KOPT-K1 (cell line): Measurements from ENCODE around the gene SMAP1.
A peak's percentile ranks its signal among the peaks of the same experiment; 100 is the strongest.

ENCODE experiments used
- H3K27ac ChIP-seq: fragments of 200-600 bp; sonication (generic); 2 replicates; pipeline ENCODE4 v1.5.1; 2016; ENCODE audit warnings: antibody characterized with exemption, mild to moderate bottlenecking, low read depth, low read length; ENCODE audit not compliant: poor library complexity, severe bottlenecking
- H3K36me3 ChIP-seq: fragments of 200-600 bp; sonication (generic); 2 replicates; pipeline ENCODE4 v1.5.1; 2017; ENCODE audit warnings: antibody characterized with exemption, mild to moderate bottlenecking, low read length, moderate library complexity; ENCODE audit not compliant: insufficient read depth
- H3K9me3 ChIP-seq: fragments of 200-600 bp; sonication (generic); 2 replicates; pipeline ENCODE4 v1.5.1; 2017; ENCODE audit warnings: antibody characterized with exemption, low read length, mild to moderate bottlenecking; ENCODE audit not compliant: insufficient read depth, poor library complexity, severe bottlenecking

SMAP1 gene

GRCh38 chr6:70668499-70668812, 773 bp downstream of the SMAP1 start:
- no peaks in the 10 kb centered on the region for H3K9me3 ChIP-seq
- H3K27ac ChIP-seq = peak overlapping the region; percentile 65
- no peaks in the 10 kb centered on the region for H3K36me3 ChIP-seq

- no peak overlapping the region for H3K27ac ChIP-seq
- no peaks in the 10 kb centered on the region for H3K36me3 ChIP-seq
Observed at GRCh38 chr6:70669133-70669532, 1.4 kb downstream of the SMAP1 start.

DNA sequence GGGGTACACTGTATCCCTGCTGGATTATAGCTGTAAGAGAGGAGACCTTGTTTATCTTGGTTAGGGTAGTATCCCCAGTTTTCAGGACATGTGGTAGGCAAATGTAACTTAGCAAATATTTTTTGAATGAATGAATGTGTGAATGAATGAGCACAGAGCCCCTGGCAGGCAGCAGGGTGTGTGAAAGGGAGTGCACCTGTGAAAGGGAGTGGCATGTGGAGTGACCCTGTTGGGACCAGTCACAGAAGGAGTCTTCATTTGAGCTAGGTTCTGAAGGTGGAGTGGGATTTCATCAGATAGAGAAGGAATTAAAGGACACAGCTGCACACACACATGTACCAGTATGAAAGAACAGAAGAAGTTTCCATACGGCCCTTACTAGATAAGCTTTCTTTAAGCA, 4.9 kb downstream of the SMAP1 start:
- no peaks in the 10 kb centered on the region for H3K9me3 ChIP-seq
- no peaks in the 10 kb centered on the region for H3K36me3 ChIP-seq
- H3K27ac ChIP-seq = no peak overlapping the region

More at GRCh38 chr6:70669133-70669532, 1.4 kb downstream of the SMAP1 start:
- no peaks in the 10 kb centered on the region for H3K9me3 ChIP-seq

- Histone ChIP-seq H3K36me3 (no peaks in the 10 kb centered on the region), H3K27ac (no peak overlapping the region), H3K9me3 (no peaks in the 10 kb centered on the region)
Observed at GRCh38 chr6:70673054-70673453, 5.4 kb downstream of the SMAP1 start.

GRCh38 chr6:70673601-70674000, 5.9 kb downstream of the SMAP1 start:
- H3K9me3 ChIP-seq = no peaks in the 10 kb centered on the region
- no peak overlapping the region for H3K27ac ChIP-seq
- H3K36me3 ChIP-seq = no peaks in the 10 kb centered on the region

DNA sequence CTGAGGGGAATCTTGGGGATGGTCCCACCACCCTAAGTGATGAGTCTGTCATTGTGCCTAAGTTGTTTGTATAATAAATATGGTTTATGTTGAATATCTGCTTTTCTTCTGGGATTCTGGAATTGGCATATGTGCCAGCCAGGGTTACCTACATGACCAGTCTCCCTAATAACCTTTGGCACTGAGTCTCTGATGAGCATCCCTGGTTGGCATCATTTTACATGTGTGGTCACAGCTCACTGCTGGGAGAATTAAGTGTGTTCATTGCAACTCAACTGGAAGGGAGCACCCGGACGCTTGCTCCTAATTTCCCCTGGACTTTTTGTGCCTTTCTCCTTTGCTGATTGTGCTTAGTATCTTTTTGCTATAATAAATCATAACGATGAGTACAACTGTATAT, 8.1 kb downstream of the SMAP1 start:
- Histone ChIP-seq H3K36me3 (no peaks in the 10 kb centered on the region), H3K9me3 (no peaks in the 10 kb centered on the region), H3K27ac (no peak overlapping the region)

DNA sequence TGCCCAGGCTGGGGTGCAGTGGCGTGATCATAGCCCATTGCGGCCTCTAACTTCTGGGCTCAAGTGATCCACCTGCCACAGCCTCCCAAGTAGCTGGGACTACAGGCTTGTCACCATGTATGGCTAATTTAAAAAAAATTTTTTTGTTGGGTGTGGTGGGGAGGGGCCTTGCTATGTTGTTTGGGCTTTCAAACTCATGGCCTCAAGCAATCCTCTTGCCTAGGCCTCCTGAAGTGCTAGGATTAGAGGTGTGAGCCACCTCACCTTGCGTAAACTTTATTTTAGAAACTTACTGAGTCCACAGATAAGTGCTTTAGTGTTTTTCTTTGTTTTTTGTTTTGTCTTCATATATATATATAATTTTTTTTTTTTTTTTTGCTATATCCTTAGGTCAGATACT, 9.1 kb downstream of the SMAP1 start:
- no peak overlapping the region for H3K27ac ChIP-seq
- H3K36me3 ChIP-seq = no peaks in the 10 kb centered on the region
- H3K9me3 ChIP-seq = no peaks in the 10 kb centered on the region

DNA sequence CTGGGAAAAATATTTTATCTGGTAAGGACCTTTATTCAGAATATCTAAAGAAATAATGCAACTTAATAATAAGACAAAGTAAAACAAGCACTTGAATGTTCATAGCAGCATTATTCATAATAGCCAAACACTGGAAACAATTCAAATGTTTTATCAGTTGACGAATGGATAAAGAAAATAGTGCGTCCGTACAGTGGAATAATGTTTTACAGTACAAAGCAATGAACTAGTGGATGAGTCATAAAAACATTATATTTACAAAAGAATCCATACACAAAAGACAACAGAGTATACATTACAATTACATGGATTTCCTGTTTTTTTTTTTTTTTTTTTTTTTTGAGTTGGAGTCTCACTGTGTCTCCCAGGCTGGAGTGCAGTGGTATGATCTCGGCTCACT, 12.7 kb downstream of the SMAP1 start:
- no peak overlapping the region for H3K27ac ChIP-seq
- no peaks in the 10 kb centered on the region for H3K9me3 ChIP-seq
- no peaks in the 10 kb centered on the region for H3K36me3 ChIP-seq

DNA sequence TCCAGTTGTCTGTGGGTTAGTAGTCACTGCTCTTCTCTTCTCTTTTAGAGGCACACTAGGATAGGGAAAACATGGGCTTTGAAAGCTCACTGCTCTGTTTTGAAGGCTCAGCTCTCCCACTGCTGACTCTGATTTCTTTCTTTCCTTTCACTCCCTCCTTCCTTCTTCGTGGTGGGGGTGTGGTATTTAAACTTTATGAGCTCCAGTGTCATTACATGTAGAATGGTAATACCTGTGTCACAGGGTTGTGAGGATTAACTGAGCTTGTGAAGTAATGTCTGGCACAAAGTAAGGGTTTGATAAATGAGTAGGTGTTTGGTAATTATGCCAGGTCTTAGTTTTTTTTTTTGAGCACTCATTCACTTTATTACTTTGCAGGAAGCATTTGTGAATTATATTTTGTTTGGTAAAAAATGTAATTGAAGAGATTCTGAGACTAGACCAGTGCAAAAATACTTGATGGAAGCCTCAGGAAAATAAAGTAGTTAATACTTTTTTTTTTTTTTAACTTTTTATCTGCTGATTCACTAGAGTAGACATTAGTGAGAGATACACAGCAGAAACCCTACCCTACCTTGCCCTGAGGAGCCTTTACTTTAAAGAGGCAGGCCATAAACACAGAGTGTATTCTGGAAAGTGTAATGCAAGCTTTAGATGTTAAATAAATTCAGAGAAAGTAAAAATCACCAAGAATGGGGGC, 17.3 kb downstream of the SMAP1 start:
- no peaks in the 10 kb centered on the region for H3K9me3 ChIP-seq
- H3K36me3 ChIP-seq = no peaks in the 10 kb centered on the region
- H3K27ac ChIP-seq = no peak overlapping the region

DNA sequence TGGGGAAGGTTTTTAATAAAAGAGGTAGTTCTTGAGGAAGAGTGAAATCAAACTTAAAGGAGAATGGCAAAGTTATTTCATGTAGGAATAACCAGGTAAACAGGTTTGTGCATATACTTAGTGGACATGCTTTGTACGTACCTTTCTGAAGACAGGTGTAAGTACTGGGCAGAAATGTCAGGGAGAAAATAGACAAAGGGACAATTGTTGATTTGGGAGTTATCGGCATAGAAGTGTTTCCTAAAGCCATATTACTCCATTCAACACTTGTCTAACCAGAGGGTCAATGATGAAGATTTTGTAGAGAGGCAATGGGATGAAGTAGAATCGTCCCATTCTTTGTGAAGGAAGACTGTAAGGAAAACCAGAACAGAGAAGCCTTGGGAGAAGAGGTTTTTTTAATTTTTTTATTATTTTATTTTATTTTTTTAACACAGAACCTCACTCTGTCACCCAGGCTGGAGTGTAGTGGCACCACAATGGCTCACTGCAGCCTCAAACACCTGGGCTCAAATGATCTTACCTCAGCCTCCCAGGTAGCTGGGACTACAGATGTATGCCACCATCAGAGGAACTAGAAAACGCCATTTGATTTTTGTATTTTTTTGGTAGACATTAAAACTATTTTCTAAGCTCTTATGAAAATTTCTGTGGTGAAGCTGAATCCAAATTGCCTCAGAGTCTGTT, 18.0 kb downstream of the SMAP1 start:
- no peaks in the 10 kb centered on the region for H3K36me3 ChIP-seq
- H3K9me3 ChIP-seq = peaks cover 2% of the 10 kb centered on the region
- H3K27ac ChIP-seq = no peak overlapping the region

- Histone ChIP-seq H3K27ac (no peak overlapping the region), H3K9me3 (peaks cover 12% of the 10 kb centered on the region), H3K36me3 (no peaks in the 10 kb centered on the region)
Observed at GRCh38 chr6:70686548-70687133, 19.0 kb downstream of the SMAP1 start.

- Histone ChIP-seq H3K36me3 (no peaks in the 10 kb centered on the region), H3K9me3 (peaks cover 18% of the 10 kb centered on the region), H3K27ac (no peak overlapping the region)
Observed at GRCh38 chr6:70693887-70694286, 26.2 kb downstream of the SMAP1 start.

DNA sequence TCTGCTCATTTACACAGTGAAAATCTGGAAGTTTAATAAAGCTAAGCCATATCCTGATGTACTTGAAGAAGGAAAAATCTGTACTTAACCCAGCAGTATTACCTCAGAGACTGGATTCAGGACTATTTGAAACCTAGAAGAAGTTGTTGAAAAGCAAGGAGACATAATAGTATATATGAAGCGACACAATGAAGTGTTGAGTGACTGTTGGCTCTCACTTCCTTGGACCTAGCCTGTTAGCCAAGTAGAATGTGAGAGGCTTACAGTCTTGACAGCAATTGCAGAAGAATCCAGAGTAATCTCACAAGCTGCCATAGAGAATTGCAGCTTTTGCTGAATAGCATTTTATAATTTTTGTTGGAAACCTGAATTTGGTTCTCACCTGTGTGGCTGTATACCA, 26.7 kb downstream of the SMAP1 start:
- H3K27ac ChIP-seq = no peak overlapping the region
- no peaks in the 10 kb centered on the region for H3K36me3 ChIP-seq

GRCh38 chr6:70700922-70701876, 33.5 kb downstream of the SMAP1 start:
- H3K36me3 ChIP-seq = no peaks in the 10 kb centered on the region
- H3K9me3 ChIP-seq = no peaks in the 10 kb centered on the region
- no peak overlapping the region for H3K27ac ChIP-seq

More for the DNA sequence above, 26.7 kb downstream of the SMAP1 start:
- H3K9me3 ChIP-seq = peaks cover 18% of the 10 kb centered on the region

GRCh38 chr6:70705772-70706171, 38.1 kb downstream of the SMAP1 start:
- Histone ChIP-seq H3K9me3 (no peaks in the 10 kb centered on the region), H3K27ac (no peak overlapping the region), H3K36me3 (no peaks in the 10 kb centered on the region)
